SK-N-SH (cell line): ENCODE results near the gene HSF5. TPM values are rescaled to one million over a fixed set of nuclear protein-coding genes. Genes with fewer than 3 reads are reported as not detected.

ENCODE experiments used
- CTCF ChIA-PET: fragments of 300-600, 350-600 bp; formaldehyde crosslinking; extraction: SDS; loops from one replicate; lab custom pipeline; 2021; lab: Yijun Ruan, JAX
- POLR2A ChIA-PET: fragments of 350-600 bp; sonication (Branson Sonifier 250); formaldehyde crosslinking; extraction: SDS; loops from one replicate; lab custom pipeline; 2020; ENCODE audit warnings: antibody characterized with exemption, inconsistent platforms; lab: Yijun Ruan, JAX
- DNase-seq: peaks from one replicate; pipeline ENCODE4 v3.0.0; 2012
- H2AFZ ChIP-seq: fragments of 200-600 bp; sonication (generic); 2 replicates; pipeline ENCODE4 v1.8.1; 2016; ENCODE audit warnings: antibody characterized with exemption, mild to moderate bottlenecking, low read depth
- H3F3A ChIP-seq: fragments of 200-600 bp; sonication (generic); replicated peaks from 2 replicates; pipeline ENCODE3; 2016; ENCODE audit warnings: antibody characterized with exemption, mild to moderate bottlenecking; ENCODE audit not compliant: insufficient read depth
- H3K27ac ChIP-seq, 2 experiments: fragments of 200-500 bp in 1 of 2; fragments of 200-600 bp in 1 of 2; sonication (Bioruptor generic) in 1 of 2; sonication (generic), shearing (Covaris generic) in 1 of 2; 2 replicates each; pipeline versions ENCODE4 v1.5.1 to v1.6.1; 2014 to 2016; ENCODE audit warnings: low read depth in 2 of 2, inconsistent platforms in 1 of 2, low read length in 1 of 2, mild to moderate bottlenecking in 1 of 2, mixed read lengths in 1 of 2
- H3K27me3 ChIP-seq: fragments of 200-600 bp; sonication (generic), shearing (Covaris generic); 2 replicates; pipeline ENCODE4 v1.6.1; 2016; ENCODE audit warnings: mixed run types; ENCODE audit not compliant: insufficient read depth
- H3K36me3 ChIP-seq, 2 experiments: fragments of 200-500 bp in 1 of 2; fragments of 200-600 bp in 1 of 2; sonication (Bioruptor generic) in 1 of 2; sonication (generic) in 1 of 2; replicated peaks in 1 of 2; 2 replicates each; pipeline versions ENCODE3 to v1.5.1; 2014 to 2016; ENCODE audit warnings: low read length in 1 of 2, mild to moderate bottlenecking in 1 of 2; ENCODE audit not compliant: insufficient read depth in 2 of 2, control insufficient read depth in 1 of 2
- H3K4me1 ChIP-seq, 2 experiments: fragments of 200-500 bp in 1 of 2; fragments of 200-600 bp in 1 of 2; sonication (Bioruptor generic) in 1 of 2; sonication (generic), shearing (Covaris generic) in 1 of 2; 2 replicates each; pipeline versions ENCODE4 v1.5.1 to v1.6.1; 2014 to 2016; ENCODE audit warnings: low read depth in 1 of 2, low read length in 1 of 2, mixed run types in 1 of 2; ENCODE audit not compliant: insufficient read depth in 2 of 2, control insufficient read depth in 1 of 2
- H3K4me2 ChIP-seq: fragments of 200-600 bp; sonication (generic), shearing (Covaris generic); 2 replicates; pipeline ENCODE4 v1.6.1; 2017; ENCODE audit warnings: mixed run types
- H3K4me3 ChIP-seq, 2 experiments: fragments of 200-500 bp in 1 of 2; fragments of 200-600 bp in 1 of 2; sonication (Bioruptor generic) in 1 of 2; sonication (generic), shearing (Covaris generic) in 1 of 2; 2 replicates each; pipeline versions ENCODE4 v1.5.1 to v1.8.1; 2014 to 2016; ENCODE audit warnings: low read depth in 2 of 2, inconsistent platforms in 1 of 2, low read length in 1 of 2, mild to moderate bottlenecking in 1 of 2, mixed read lengths in 1 of 2, moderate library complexity in 1 of 2
- H3K79me2 ChIP-seq: fragments of 200-600 bp; sonication (generic); 2 replicates; pipeline ENCODE4 v1.8.1; 2017; ENCODE audit warnings: mild to moderate bottlenecking; ENCODE audit not compliant: insufficient read depth
- H3K9ac ChIP-seq: fragments of 200-600 bp; sonication (generic); 2 replicates; pipeline ENCODE4 v1.6.1; 2017; ENCODE audit warnings: mixed run types
- H3K9me2 ChIP-seq: fragments of 200-600 bp; sonication (generic); 2 replicates; pipeline ENCODE4 v1.6.1; 2017; ENCODE audit warnings: mixed run types
- H3K9me3 ChIP-seq: fragments of 200-600 bp; sonication (generic); 2 replicates; pipeline ENCODE4 v1.6.1; 2017; ENCODE audit warnings: mixed run types, mild to moderate bottlenecking, moderate library complexity
- H4K20me1 ChIP-seq: fragments of 200-600 bp; sonication (generic); 2 replicates; pipeline ENCODE4 v1.6.1; 2017; ENCODE audit warnings: mild to moderate bottlenecking, mixed run types; ENCODE audit not compliant: insufficient read depth
- CHD2 ChIP-seq: fragments of 150-350 bp; IDR thresholded peaks from 2 replicates; pipeline ENCODE4 v1.6.1; 2018; ENCODE audit warnings: low read length; ENCODE audit not compliant: partially characterized antibody
- ELF1 ChIP-seq: IDR thresholded peaks from 2 replicates; pipeline ENCODE4 v1.4.0; 2012
- EP300 ChIP-seq, 2 experiments: IDR thresholded peaks; 2 replicates each; pipeline versions ENCODE4 v1.4.0 to v1.6.1; 2012; ENCODE audit warnings: borderline replicate concordance in 1 of 2, low read depth in 1 of 2, low read length in 1 of 2
- FOSL2 ChIP-seq: IDR thresholded peaks from 2 replicates; pipeline ENCODE4 v1.4.0; 2012; ENCODE audit warnings: low read depth, mild to moderate bottlenecking, moderate library complexity, borderline replicate concordance
- FOXJ3 ChIP-seq: sonication (generic); formaldehyde crosslinking; IDR thresholded peaks from 2 replicates; pipeline ENCODE4 v1.5.1; 2020; ENCODE audit warnings: mild to moderate bottlenecking, missing genetic modification reagents
- GATA2 ChIP-seq: sonication (generic); formaldehyde crosslinking; IDR thresholded peaks from 2 replicates; pipeline ENCODE4 v1.5.0; 2020; ENCODE audit warnings: mild to moderate bottlenecking, missing genetic modification reagents
- JUND ChIP-seq: IDR thresholded peaks from 2 replicates; pipeline ENCODE4 v1.4.0; 2012
- POLR2AphosphoS5 ChIP-seq: IDR thresholded peaks from 2 replicates; pipeline ENCODE4 v1.6.1; 2012; ENCODE audit warnings: low read depth, low read length
- RAD21 ChIP-seq: IDR thresholded peaks from 2 replicates; pipeline ENCODE4 v1.6.1; 2012; ENCODE audit warnings: mild to moderate bottlenecking, low read length
- RCOR1 ChIP-seq: fragments of 150-350 bp; IDR thresholded peaks from 2 replicates; pipeline ENCODE4 v1.6.1; 2017; ENCODE audit warnings: antibody characterized with exemption, low read length
- TAF1 ChIP-seq: IDR thresholded peaks from 2 replicates; pipeline ENCODE4 v1.6.1; 2012; ENCODE audit warnings: low read depth, mild to moderate bottlenecking, low read length, moderate library complexity, borderline replicate concordance
- TCF12 ChIP-seq: IDR thresholded peaks from 2 replicates; pipeline ENCODE4 v1.4.0; 2012
- USF2 ChIP-seq: fragments of 150-350 bp; IDR thresholded peaks from 2 replicates; pipeline ENCODE4 v1.6.1; 2017; ENCODE audit warnings: antibody characterized with exemption, low read length, low read depth, borderline replicate concordance
- YY1 ChIP-seq: IDR thresholded peaks from 2 replicates; pipeline ENCODE4 v1.4.0; 2012; ENCODE audit warnings: low read depth, mild to moderate bottlenecking
- ZBTB33 ChIP-seq: IDR thresholded peaks from 2 replicates; pipeline ENCODE4 v1.4.0; 2012; ENCODE audit warnings: low read depth, borderline replicate concordance
- WGBS: methylation state at CpG from one replicate; pipeline ENCODE4 v1.1.6; 2017; ENCODE audit warnings: low lambda C conversion rate; 5-methylcytosine and 5-hydroxymethylcytosine counted together
- polyA plus RNA-seq, 3 experiments: library from polyadenylated mRNA; depleted of rRNA; stranded (reverse); fragments of >200 nt; gene quantifications; 2 replicates each; pipeline ENCODE4 v1.2.3, GENCODE V29; 2012

Gene HSF5
- polyA plus RNA-seq, 1 of the 3 experiments (the other 2 are of a cell fraction) = not detected

- H3K9me3 ChIP-seq = no peaks in the 10 kb centered on the region
- H4K20me1 ChIP-seq = no peaks in the 10 kb centered on the region
- H3K9me2 ChIP-seq = no peaks in the 10 kb centered on the region
- H3K27ac ChIP-seq = no peak overlapping the region
- H3K27me3 ChIP-seq = peaks cover 1% of the 10 kb centered on the region; the same call in 1 of the 2 replicates
- DNase-seq = no peak
- ChIA-PET CTCF (interaction anchor here (0.9 to 5.7 kb wide), 6 partner anchors 11 to 122 kb away, joined by 3 to 21 read pairs (median 4); partner anchors contain the start of gene RNF43), POLR2A (no interaction called here)
- no peak overlapping the region for H3K4me2 ChIP-seq
- H2AFZ ChIP-seq = no peak overlapping the region
- no peaks in the 10 kb centered on the region for H3K36me3 ChIP-seq
- no peak overlapping the region for H3K9ac ChIP-seq
- H3K4me1 ChIP-seq = no peaks in the 10 kb centered on the region
- TF ChIP-seq RCOR1 (no peak), EP300 (IDR thresholded peaks at IDR 0.05; ENCODE audit: borderline replicate concordance in 1 of 2, low read depth in 1 of 2, low read length in 1 of 2) (no peak), CHD2 (no peak), YY1 (no peak), FOXJ3 (no peak), ZBTB33 (no peak), TAF1 (no peak), POLR2AphosphoS5 (no peak), JUND (no peak)
- H3K79me2 ChIP-seq = no peaks in the 10 kb centered on the region
- WGBS = 34% methylated on average over 9 of the region's 9 CpGs
- H3F3A ChIP-seq = no peaks in the 10 kb centered on the region
- no peak overlapping the region for H3K4me3 ChIP-seq
These were observed 117.5 kb downstream of the HSF5 start for GRCh38 chr17:58370716-58371115.

GRCh38 chr17:58370309-58370708 lies 117.9 kb downstream of the HSF5 start:
- POLR2A ChIA-PET = no interaction called here
- WGBS = 74% methylated on average over 5 of the region's 5 CpGs
- no peaks in the 10 kb centered on the region for H3K36me3 ChIP-seq

More at GRCh38 chr17:58370309-58370708, 117.9 kb downstream of the HSF5 start:
- no peak for DNase-seq
- CTCF ChIA-PET = interaction anchor here (0.9 to 5.7 kb wide), 6 partner anchors 12 to 121 kb away, joined by 3 to 21 read pairs (median 4); partner anchors contain the start of gene RNF43
- Histone ChIP-seq H3K4me3 (no peak overlapping the region), H3K27ac (no peak overlapping the region), H3K79me2 (no peaks in the 10 kb centered on the region), H4K20me1 (no peaks in the 10 kb centered on the region), H3F3A (no peaks in the 10 kb centered on the region), H3K9me2 (no peaks in the 10 kb centered on the region), H2AFZ (no peak overlapping the region), H3K4me1 (no peaks in the 10 kb centered on the region), H3K27me3 (no peaks in the 10 kb centered on the region; the same call in 1 of the 2 replicates), H3K9ac (no peak overlapping the region), H3K9me3 (no peaks in the 10 kb centered on the region), H3K4me2 (no peak overlapping the region)
- no peak for TF ChIP-seq RAD21
- TF ChIP-seq USF2 = no peak
- no peak for TF ChIP-seq RCOR1
- no peak for TF ChIP-seq TAF1
- no peak for TF ChIP-seq YY1
- no peak for TF ChIP-seq ELF1
- no peak for TF ChIP-seq GATA2 (CRISPR knock-in tag)
- TF ChIP-seq FOSL2 = no peak
- TF ChIP-seq TCF12 = no peak

Other genes with a start within 250 kb of the HSF5 start
- 0.02 TPM in 1 of 2 replicates, not detected in the other for gene LPO, start 249.8 kb downstream of the HSF5 start, polyA plus RNA-seq (2012; rRNA removed)
- gene MPO, start 207.5 kb downstream of the HSF5 start, polyA plus RNA-seq (2012; rRNA removed) = not detected in 2 replicates
- gene TSPOAP1, start 159.6 kb downstream of the HSF5 start, polyA plus RNA-seq (2012; rRNA removed) = 0.79 and 1.9 TPM in 2 replicates
- gene SUPT4H1, start 136.2 kb downstream of the HSF5 start, polyA plus RNA-seq (2012; rRNA removed) = 165 and 205 TPM in 2 replicates
- not detected in 2 replicates for gene RNF43, start 70.9 kb downstream of the HSF5 start, polyA plus RNA-seq (2012; rRNA removed)
- gene MTMR4, start 26.2 kb upstream of the HSF5 start, polyA plus RNA-seq (2012; rRNA removed) = 23.3 and 30.4 TPM in 2 replicates
- gene TEX14, start 203.6 kb upstream of the HSF5 start, polyA plus RNA-seq (2012; rRNA removed) = 0.02 TPM in 1 of 2 replicates, not detected in the other
- gene RAD51C, start 204.2 kb upstream of the HSF5 start, polyA plus RNA-seq (2012; rRNA removed) = 36.1 and 38.7 TPM in 2 replicates